Stimulated activated CD4-positive, alpha-beta T cell treated with anti-CD3 and anti-CD28 coated beads, TNF-alpha, amount 100 ng/mL, for 1 hour (primary cell): Measurements from ENCODE around the gene VAV2.

Source experiments
- DNase-seq, 3 donors: peaks; one replicate each; pipeline ENCODE4 v3.0.0-alpha.2; 2020; ENCODE audit warnings: low read depth in 3 of 3, low spot score in 1 of 3

The VAV2 gene

DNA sequence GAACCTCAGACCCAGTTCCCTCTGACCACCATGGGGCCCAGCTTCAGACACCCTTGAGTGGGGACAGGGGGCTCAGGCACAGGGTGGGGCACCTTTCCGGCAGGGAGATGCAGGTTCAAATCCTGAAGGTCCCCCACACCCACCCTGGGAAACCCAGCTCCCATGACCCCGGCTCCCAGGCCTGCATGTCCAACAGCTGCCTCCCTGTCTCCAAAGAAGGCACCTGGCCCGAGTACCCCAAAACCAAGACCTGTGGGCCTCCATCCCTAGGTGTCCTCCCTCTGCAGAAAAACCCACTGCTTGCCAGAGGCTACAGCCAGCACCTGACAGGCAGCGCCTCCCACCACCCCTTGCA, 38.5 kb downstream of the VAV2 start:
- DNase-seq = no peak

DNA sequence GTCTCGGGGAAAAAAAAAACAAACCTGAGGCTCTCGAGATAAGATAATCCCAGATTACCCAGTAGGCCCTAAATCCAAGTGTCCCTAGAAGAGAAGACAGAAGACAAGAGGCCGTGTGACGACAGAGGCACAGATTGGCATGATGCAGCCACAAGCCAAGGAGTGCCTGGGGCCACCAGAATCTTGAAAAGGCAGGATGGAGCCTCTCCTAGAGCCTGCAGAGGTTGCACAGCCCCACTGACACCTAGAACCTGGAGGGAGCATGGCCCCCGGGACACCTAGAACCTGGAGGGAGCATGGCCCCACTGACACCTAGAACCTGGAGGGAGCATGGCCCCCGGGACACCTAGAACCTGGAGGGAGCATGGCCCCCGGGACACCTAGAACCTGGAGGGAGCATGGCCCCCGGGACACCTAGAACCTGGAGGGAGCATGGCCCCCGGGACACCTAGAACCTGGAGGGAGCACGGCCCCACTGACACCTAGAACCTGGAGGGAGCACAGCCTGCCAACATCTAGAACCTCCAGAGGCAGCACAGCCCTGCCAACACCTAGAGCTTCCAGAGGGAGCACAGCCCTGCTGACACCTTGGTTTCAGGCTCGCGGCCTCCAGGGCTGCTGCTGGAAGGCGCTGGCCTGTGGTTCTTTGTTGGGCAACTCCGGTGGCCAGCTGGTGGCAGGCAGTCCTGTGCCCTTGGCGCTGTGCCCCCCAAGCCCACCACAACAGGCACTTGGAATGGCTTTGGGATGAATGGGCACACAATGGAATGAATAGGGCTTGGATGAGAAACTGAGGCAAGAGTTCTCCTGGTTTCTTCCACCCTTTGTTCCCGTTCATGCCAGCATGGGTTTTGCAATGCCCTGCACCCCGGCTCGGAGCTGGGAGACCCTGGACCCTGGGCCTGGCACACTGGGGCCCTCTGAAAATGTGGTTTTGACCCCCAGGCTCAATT, 39.2 kb downstream of the VAV2 start:
- DNase-seq = no peak

DNA sequence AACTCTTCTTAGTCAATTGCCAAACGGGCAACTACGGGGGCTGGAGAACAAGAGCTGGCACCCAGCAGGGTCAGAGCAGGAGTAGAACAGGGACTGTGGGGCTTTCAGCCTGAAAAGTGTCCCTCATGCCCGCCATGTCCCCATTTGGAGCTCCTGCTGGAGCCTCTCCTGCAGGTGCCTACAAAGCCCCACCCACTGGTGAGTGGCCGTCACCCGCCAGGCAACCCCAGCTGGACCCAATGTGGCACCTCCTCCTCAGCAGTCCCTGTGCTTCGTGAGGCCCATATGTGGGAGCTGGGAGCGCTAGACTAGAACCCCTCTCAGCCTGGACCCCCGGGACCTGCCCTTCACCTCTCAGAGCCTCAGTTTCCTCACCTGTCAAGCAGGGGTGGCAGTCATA, 40.9 kb downstream of the VAV2 start:
- DNase-seq = no peak

DNA sequence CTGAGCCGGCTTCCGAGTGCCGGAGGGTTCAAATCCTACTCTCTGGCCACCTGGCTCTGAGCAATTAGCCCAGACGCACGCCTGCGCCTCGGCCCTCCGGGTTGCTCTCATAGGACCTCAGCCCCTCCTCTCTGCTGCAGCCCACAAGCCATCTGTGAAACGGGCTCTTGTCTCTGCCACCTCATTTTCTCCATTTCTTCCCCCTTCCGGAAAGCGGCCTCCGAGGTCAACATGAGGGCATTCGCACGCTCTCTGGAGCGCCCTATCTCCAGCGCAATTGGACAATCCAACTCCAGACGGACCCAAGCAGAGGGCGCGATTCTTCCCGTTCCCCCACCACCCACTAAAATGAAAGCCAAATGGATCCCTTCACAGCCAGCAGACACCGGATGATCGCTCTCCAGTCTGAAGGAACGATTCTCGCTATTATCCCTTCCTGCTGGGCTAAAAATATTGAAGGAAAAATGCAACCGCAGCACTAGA, 41.5 kb downstream of the VAV2 start:
- no peak for DNase-seq

DNA sequence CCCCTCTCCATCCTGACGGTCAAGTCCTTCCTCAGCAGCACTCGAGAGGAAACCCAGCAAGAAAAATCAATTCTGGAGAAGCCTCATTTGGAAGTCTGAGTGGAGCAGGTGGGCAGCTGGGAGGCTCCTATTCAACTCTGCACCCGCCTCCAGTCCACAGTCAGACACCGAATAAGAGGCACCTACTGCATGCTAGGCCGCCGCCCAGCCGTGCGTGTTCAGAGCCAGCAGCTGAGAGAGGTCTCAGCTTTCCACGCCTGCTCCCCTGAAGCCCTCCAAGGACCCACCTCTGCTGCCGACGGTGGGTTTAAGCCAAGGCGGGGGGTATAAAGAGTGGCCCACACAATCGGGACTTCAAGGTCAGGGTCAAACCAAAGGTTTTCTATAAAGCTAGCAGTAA, 41.9 kb downstream of the VAV2 start:
- DNase-seq = no peak

DNA sequence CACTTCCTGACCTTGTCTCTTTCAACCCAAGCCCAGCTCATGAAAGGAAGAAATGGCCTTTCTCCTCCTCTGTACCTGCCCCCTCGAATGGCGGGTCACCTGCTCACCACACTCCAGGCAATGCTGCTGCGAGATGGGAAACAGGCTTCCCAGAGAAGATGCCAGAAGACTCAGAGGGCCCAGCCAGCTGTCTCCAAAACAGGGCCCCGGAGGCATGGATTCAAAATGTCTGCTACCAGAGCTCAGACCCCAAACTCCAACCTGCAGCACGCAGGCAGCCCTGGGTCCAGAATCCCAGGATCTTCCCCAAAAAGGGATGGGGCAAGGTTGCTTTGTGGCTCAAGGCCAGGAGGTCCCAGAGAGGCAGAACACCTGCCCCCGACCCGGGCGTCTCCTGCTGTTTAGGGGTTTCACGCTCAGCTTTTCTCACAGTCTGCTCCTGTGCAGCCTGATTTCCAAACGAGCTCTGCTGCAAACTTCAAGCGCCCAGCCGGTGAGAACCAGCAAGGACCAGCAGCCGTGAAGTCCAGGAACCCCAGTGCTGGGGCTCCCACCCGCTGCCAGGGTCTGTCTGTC, 42.5 kb downstream of the VAV2 start:
- DNase-seq = no peak

DNA sequence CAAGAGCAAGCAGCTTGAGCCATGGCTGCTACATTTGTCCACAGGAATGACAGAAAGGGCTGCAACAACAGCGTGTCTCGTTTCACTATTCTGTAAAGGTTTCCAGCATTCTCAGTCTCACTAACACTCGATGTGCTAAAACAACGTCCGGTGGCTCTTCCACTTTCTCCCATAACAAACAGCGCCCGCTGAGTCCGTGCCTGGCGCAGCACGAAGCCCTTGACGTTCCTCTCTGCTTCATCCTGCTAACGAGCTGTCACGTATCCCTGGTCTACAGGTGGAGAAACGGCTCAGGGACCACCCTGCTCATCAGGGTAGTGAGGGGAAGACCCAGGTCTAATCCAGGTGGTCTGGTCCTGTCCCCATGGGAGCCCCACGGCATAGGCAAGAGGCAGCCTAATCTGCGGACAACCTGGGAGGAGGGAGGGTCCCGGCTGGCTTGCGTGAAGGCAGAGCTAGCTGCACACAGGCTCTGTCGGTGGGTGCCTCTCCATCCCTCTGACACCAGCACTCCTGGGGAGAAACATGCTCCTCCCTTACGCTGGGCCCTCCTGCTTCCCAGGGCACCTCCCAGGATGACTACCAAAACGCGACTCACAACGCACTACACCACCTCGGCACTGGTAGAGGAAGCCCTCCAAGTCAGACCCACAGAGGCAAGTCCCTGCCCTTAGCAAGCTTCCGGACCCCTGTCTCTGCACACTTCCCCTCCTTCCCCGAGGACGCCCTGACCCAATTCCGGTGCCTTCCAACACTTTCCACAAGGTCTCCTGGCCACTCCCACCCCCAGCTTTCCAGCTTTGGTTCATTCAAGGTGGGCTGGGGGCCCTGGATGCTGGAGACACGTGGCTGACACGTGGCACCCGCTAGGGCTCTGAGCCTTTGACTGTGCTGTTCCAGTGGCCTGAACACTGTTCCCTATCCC, 43.3 kb downstream of the VAV2 start:
- DNase-seq = no peak

DNA sequence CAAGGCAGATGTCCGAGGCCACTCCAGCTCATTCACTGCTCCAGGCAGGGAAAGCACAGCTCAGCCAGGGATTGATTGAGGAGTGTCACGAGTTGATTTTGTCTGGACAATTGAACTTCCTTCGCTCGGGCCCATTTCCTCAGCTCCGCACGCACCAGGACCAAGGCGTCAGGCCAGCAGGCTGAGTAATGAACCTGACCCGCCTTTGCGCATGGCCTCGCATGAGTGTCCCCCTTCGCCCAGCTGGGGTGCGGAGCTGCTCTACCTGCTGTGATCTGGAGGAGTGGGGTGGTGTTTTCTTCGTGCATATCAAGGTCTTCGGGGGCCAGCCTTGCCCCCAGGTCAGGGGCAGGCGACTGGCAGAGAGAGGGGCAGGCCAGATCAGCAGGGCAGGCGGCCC, 44.0 kb downstream of the VAV2 start:
- no peak for DNase-seq

DNA sequence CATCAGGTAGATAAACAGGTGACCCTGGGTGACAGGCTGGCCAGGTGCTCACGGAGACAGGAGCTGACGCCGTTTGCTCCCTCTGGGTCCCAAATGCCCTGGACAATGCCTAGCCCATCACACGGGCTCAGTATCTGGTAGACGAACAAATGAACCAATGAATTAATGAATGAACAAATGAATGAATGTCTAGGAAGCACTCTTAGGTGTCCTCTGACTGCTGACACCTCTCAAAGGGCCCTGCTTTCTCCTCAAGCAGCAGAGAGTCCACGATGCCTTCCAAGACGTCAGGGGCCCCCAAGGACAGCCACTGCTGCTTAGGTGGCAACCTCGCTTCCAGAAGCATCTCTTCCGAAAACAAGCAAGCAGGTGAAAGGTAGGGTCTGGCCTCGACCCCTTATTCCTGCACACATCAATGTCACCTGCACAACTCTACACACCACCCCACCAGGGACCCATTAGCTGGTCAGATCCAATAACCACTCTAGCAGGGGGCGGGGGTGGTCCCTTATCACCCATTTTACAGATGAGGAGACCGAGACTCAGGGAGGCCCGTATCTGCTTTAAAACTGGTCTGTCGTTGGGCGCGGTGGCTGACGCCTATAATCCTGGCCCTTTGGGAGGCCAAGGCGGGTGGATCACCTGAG, 45.2 kb downstream of the VAV2 start:
- DNase-seq = no peak

DNA sequence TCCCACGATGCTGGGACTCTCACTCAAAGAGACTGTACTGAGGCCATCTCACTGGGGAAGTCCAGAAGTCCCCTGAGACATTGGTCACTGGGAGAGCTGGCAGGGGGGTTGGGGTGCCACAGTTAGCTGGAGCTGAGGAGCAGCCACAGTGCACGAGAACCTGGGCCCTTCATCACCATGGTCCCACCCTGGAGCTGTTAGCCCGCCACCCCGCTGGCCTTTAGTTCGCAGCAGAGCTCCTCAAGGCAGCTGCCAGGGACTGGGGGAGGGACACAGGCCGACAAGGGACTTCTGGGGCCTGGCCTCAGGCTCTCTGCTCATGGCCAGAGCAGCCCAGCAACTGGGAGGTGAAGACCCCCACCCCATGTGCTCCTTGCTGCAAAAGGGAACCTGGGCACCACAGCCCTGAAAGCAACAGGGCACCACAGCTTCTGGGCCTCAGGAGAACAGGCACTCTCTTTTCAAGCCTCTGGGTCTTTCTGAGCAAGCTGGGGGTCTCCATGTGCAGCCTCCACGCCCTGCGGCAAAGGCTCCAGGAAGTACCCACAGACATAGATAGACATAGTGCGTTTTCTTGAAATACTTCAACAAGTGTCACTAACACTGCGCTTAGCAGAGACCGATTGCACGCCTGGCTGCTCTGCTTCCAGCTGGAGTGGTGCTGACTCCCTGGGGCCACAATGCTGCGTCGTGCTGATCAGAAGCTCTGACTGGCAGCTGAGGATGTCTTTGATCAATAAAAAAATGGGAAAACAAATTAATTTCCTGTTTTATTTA, 46.0 kb downstream of the VAV2 start:
- DNase-seq = no peak

DNA sequence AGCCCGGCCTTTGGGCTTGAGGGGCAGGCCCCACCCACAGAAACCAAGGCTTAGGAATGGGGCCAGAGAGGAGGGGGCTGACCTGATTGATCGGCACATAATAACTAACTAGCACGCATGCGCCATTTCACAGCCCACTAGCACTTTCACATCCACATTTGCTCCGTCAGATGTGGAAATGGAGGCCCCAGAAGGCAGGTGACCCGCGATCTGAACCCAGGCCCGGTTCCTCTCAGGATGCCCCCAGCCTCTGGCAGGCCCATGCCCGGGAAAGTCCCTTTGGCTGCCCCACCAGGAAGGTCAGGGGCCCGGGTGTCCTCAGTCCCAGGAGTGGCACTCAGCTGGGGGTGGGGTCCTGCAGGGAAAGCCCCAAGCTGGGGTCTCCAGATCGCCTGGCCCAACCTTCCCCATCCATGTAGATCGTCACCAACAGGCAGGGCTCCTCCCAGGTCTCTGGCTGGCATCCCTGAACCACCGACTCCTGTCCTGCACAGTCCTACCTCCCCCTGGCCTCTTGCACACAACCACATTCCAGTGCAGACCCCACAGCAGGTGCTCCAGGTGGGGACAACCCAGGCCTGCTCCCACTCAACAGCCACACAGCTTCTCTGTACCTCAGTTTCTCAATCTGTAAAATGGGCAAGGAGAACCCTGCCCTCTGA, 46.7 kb downstream of the VAV2 start:
- no peak for DNase-seq

DNA sequence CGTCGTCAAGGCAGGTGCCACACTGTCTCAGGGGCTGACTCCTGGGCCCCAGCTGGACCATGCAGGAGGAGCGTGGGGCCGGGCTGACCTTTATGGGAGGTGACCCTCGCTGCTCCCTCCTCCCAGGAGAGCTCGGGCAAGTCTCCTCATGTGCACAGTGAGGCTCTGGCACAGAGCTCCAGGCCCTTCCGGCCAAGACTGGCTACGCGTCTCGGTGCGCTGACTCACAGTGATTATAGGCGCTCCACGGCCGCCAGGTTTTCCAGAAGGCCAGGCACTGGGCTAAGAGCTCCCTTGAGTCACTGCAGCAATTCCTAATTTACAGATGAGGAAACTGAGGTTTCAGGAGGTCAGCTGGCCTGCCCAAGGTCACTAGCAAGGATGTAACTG, 47.4 kb downstream of the VAV2 start:
- DNase-seq = no peak

DNA sequence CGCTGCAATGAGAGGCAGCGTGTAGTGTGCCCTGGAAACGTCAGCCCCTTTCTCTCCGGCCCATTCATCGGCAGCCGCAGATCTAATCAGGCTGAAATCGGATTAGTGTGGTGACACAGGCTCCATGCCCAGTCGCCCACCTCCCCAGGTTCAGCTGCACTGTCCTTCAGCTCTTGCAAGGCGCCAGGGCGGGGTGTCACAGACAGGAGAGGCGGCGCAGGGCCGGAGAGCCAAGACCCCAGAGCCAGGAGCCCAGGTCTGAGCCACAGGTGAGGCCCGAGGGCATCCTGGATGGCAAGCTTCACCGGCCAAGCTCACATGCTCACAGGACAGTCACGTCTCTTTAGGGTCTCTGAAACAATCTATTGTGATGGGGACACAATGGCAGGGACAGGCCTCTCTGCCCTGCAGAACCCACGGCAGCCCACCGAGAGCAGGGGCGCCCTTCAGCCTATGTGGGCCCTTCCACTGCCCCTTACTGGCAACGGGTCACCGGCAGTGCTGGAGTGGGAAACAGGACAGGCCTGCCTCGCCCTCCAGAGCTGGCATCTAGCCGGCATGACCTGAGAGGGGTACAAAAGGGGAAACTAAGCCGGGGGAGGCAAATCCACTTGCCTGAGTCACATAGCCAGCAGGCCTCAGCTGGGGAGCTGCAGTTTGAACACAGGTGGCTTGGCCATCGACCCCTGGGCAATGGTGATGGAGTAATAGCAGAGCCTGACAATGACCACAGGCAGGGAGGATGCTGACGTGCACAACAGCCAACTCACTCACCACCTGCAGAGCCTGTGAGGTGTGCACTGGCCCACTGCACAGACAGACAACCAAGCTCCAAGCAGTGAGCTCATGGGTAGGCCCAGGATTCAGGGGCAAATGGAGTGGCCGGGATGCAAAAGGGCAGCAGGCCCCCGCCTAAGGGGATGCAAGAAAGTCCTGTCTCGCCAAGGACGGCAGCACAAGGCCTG, 48.1 kb downstream of the VAV2 start:
- no peak for DNase-seq

DNA sequence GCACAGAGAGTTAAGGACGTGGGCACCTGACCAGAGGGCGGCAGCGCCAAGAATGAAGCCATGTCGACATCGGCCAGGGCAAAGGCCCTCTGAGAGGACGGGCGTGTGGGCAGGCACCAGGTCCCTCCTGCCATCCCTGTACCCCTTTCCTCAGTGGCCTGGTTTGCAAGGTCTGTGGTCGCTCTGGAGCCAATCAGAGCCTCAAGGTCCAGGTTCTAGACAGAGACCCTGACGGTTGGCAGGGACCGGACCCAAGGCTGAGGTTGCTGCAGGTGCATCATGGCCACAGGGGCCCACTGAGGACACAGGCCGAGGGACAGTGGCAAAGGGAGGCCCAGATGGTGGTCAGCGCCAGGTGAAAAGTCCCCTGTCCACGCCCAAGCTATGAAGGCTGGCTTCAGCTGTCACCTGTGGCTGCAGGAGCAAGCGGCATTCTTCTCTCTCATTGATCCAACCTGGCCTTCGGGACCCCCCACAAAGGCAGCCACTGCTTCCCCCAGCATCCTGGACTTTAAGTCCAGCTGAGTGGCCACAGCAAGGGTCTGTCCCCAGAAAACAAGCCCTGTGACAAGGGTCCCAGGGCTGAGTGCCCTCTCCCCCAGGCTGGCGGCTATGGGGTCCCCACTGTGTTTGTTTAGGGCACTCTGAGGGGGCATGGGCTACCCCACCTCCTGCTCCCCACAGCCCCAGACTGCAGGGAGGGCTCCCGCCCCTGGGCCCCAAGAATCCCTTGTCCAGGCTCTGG, 48.9 kb downstream of the VAV2 start:
- no peak for DNase-seq

DNA sequence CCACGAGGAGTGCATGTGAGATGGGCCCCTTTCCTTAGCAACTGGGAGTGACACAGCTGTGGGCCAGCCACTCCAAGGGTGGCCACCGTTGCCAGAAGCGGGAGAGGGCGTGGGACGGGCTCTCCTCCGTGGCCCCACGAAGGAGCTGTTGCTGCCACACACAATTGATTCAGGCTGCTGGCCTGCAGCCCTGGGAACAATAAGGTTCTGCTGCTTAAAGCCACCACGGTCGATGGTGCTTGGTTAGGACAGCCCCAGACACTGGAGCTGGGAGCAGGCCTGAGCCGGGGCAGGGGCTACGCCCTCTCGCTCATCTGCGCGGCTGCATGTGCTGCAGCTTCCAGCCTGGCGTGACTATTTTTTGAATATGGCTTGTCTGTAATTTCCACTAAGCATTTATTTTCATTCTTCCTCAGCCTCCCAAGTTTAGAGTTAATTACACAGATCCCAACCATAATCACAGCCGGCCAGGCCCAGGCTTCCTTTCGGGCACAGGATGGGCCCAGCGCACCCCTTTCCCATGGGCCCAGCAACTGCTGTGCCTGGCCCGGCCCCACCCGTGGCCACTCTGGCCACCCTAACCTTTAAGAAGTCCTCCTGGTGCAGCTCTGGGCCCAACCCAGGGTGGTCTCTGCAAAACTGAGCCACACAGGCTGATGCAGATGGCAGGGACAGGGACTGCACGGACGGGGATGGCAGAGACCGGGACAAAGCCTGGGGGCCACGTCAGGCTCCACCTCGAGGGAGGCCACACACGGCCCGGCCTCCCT, 49.7 kb downstream of the VAV2 start:
- no peak for DNase-seq

DNA sequence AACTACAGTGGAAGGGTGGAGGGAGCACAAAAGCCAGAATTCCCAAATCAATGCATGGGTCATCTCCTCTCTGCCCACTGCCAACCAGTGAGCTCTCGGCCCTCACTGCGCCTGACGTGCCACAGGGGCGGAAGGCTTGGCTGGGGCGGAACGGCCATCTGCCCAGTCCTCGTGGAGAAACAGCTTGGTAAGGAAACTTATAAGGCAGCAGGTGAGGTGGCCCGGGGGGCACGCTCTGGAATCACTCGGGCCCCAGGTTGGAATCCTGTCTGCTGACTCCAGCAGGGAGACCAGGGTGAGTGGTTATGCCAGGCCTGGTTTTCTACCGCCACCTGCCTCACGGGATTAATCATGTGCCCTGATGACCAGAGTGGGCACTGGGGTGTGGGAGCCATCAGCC, 52.3 kb downstream of the VAV2 start:
- no peak for DNase-seq

DNA sequence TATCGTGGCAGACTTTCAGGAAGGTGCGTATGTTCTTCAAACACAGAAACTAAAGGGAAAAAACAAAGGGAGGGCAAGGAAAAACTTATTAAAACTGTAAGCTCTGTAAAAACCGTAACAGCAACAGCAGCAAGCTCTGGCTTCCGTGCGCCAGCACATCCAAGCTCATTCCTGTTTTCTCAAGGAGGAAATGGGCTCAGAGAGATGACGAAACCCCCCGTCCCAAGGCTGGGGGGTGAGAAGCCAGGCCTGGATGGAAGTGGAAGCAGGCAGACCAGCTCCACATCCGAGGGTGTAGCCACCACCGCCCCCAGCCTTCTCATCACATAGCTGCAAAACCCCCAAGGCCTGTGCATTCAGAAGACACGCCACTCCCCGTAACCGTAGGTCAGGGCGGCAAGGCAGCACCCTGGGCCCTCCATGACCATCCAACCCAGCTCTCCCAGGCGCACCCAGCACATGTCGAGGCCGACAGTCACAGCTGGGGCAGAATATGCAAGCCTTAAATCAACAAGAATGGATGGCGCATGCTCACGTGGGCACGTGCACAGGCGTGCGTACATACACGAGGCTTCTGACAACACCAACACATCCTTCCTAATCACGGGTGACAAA, 52.8 kb downstream of the VAV2 start:
- DNase-seq = no peak
